GM18507 (cell line): ENCODE results near the gene CEP76.

Source experiments
- DNase-seq: peaks from one replicate; pipeline ENCODE4 v3.0.0; 2011; ENCODE audit warnings: low read depth; ENCODE audit not compliant: insufficient read length; ENCODE audit errors: extremely low spot score
- FAIRE-seq: peaks from 2 replicates; lab custom pipeline; 2011; peaks lifted over from hg19 to GRCh38; lab: Jason Lieb, UNC

Gene CEP76

GRCh38 chr18:12721495-12722275, 19.2 kb upstream of the CEP76 start:
- FAIRE-seq (no peak), DNase-seq (no peak)

- FAIRE-seq (no peak), DNase-seq (no peak)
These were observed 8.9 kb upstream of the CEP76 start for GRCh38 chr18:12711446-12711845.

GRCh38 chr18:12703664-12704063, 1.1 kb upstream of the CEP76 start:
- DNase-seq, result no peak
- FAIRE-seq, result no peak

GRCh38 chr18:12703096-12703567, 609 bp upstream of the CEP76 start:
- no peak for FAIRE-seq
- no peak for DNase-seq

- FAIRE-seq, result no peak
- no peak for DNase-seq
These were observed 1.4 kb downstream of the CEP76 start for GRCh38 chr18:12701161-12701560.

GRCh38 chr18:12699747-12700146, 2.8 kb downstream of the CEP76 start:
- FAIRE-seq (no peak), DNase-seq (no peak)

GRCh38 chr18:12694032-12694431, 8.5 kb downstream of the CEP76 start:
- FAIRE-seq, result no peak

GRCh38 chr18:12692206-12692605, 10.3 kb downstream of the CEP76 start:
- FAIRE-seq (no peak), DNase-seq (no peak)

More at GRCh38 chr18:12694032-12694431, 8.5 kb downstream of the CEP76 start:
- DNase-seq, result no peak

GRCh38 chr18:12689256-12689850, 13.2 kb downstream of the CEP76 start:
- FAIRE-seq, result no peak
- no peak for DNase-seq

- DNase-seq, result no peak
These were observed 16.4 kb downstream of the CEP76 start for GRCh38 chr18:12686100-12686499.

GRCh38 chr18:12679183-12679786, 23.2 kb downstream of the CEP76 start:
- no peak for DNase-seq
- no peak for FAIRE-seq

More at GRCh38 chr18:12686100-12686499, 16.4 kb downstream of the CEP76 start:
- FAIRE-seq, result no peak

GRCh38 chr18:12668041-12668440, 34.5 kb downstream of the CEP76 start:
- FAIRE-seq (no peak), DNase-seq (no peak)

GRCh38 chr18:12659904-12660605, 42.5 kb downstream of the CEP76 start:
- peak; percentile 77 for FAIRE-seq

GRCh38 chr18:12658426-12659138, 43.9 kb downstream of the CEP76 start:
- FAIRE-seq (no peak), DNase-seq (no peak)

More at GRCh38 chr18:12659904-12660605, 42.5 kb downstream of the CEP76 start:
- DNase-seq, result peak; percentile 22

- peak; percentile 32 for DNase-seq
- FAIRE-seq, result no peak
These were observed 44.7 kb downstream of the CEP76 start, which contains the start of gene SPIRE1 for GRCh38 chr18:12657684-12658425. Gene SPIRE1, minus strand, starts transcription at chr18:12658107. Its CDS starts 241 bp downstream, at chr18:12657866.

GRCh38 chr18:12656938-12657683, 45.4 kb downstream of the CEP76 start:
- DNase-seq (no peak), FAIRE-seq (no peak)

- no peak for DNase-seq
- no peak for FAIRE-seq
These were observed 46.0 kb downstream of the CEP76 start for GRCh38 chr18:12656605-12656937.

- no peak for DNase-seq
- FAIRE-seq, result no peak
These were observed 47.6 kb downstream of the CEP76 start for GRCh38 chr18:12654971-12655370.
